Rectal smooth muscle tissue (tissue), 1 donor: ENCODE results near the gene POLR1A.

Experiments
- H3K27ac ChIP-seq: one replicate; pipeline ENCODE4 v1.7.0; 2013; ENCODE audit warnings: low read depth, low read length, inconsistent platforms
- H3K27me3 ChIP-seq: one replicate; pipeline ENCODE4 v1.7.0; 2013; ENCODE audit warnings: low read length; ENCODE audit not compliant: control insufficient read depth, insufficient read depth
- H3K36me3 ChIP-seq: one replicate; pipeline ENCODE4 v1.7.0; 2013; ENCODE audit warnings: low read length; ENCODE audit not compliant: control insufficient read depth, insufficient read depth
- H3K4me1 ChIP-seq: one replicate; pipeline ENCODE4 v1.7.0; 2013; ENCODE audit warnings: low read length; ENCODE audit not compliant: control insufficient read depth, insufficient read depth
- H3K4me3 ChIP-seq: one replicate; pipeline ENCODE4 v1.7.0; 2013; ENCODE audit warnings: low read length
- H3K9ac ChIP-seq: one replicate; pipeline ENCODE4 v1.7.0; 2013; ENCODE audit warnings: low read length

POLR1A gene

GRCh38 chr2:86068648-86069047 is 37.0 kb downstream of the POLR1A start:
- Histone ChIP-seq H3K27ac (no peak overlapping the region), H3K36me3 (peaks cover 20% of the 10 kb centered on the region), H3K9ac (no peak overlapping the region), H3K27me3 (no peaks in the 10 kb centered on the region), H3K4me1 (peaks cover 6% of the 10 kb centered on the region), H3K4me3 (no peak overlapping the region)

- H3K4me1 ChIP-seq: peaks cover 6% of the 10 kb centered on the region
- no peaks in the 10 kb centered on the region for H3K27me3 ChIP-seq
- no peak overlapping the region for H3K9ac ChIP-seq
- H3K4me3 ChIP-seq: no peak overlapping the region
- H3K27ac ChIP-seq: no peak overlapping the region
- H3K36me3 ChIP-seq: peaks cover 20% of the 10 kb centered on the region
These were observed 37.5 kb downstream of the POLR1A start for GRCh38 chr2:86068136-86068588.

GRCh38 chr2:86066915-86067314 is 38.8 kb downstream of the POLR1A start:
- peaks cover 6% of the 10 kb centered on the region for H3K4me1 ChIP-seq
- H3K27me3 ChIP-seq: no peaks in the 10 kb centered on the region
- H3K27ac ChIP-seq: no peak overlapping the region
- peaks cover 20% of the 10 kb centered on the region for H3K36me3 ChIP-seq
- no peak overlapping the region for H3K4me3 ChIP-seq
- no peak overlapping the region for H3K9ac ChIP-seq

GRCh38 chr2:86066007-86066578 is 39.6 kb downstream of the POLR1A start:
- Histone ChIP-seq H3K27me3 (no peaks in the 10 kb centered on the region), H3K36me3 (peaks cover 20% of the 10 kb centered on the region), H3K27ac (peak overlapping the region; percentile 30), H3K9ac (no peak overlapping the region), H3K4me1 (peaks cover 6% of the 10 kb centered on the region), H3K4me3 (no peak overlapping the region)

- H3K36me3 ChIP-seq: peaks cover 20% of the 10 kb centered on the region
- peak overlapping the region; percentile 30 for H3K27ac ChIP-seq
These were observed 40.2 kb downstream of the POLR1A start for GRCh38 chr2:86065512-86065911.

GRCh38 chr2:86064006-86064405 is 41.7 kb downstream of the POLR1A start:
- H3K27me3 ChIP-seq: no peaks in the 10 kb centered on the region
- no peak overlapping the region for H3K9ac ChIP-seq
- H3K4me1 ChIP-seq: peaks cover 6% of the 10 kb centered on the region
- H3K27ac ChIP-seq: no peak overlapping the region
- peaks cover 13% of the 10 kb centered on the region for H3K36me3 ChIP-seq
- no peak overlapping the region for H3K4me3 ChIP-seq

More at GRCh38 chr2:86065512-86065911, 40.2 kb downstream of the POLR1A start:
- Histone ChIP-seq H3K9ac (no peak overlapping the region), H3K4me1 (peaks cover 6% of the 10 kb centered on the region), H3K27me3 (no peaks in the 10 kb centered on the region), H3K4me3 (no peak overlapping the region)

- Histone ChIP-seq H3K9ac (no peak overlapping the region), H3K4me1 (peaks cover 6% of the 10 kb centered on the region), H3K27ac (no peak overlapping the region), H3K27me3 (no peaks in the 10 kb centered on the region), H3K4me3 (no peak overlapping the region), H3K36me3 (peaks cover 8% of the 10 kb centered on the region)
These were observed 43.6 kb downstream of the POLR1A start for GRCh38 chr2:86062043-86062442.

GRCh38 chr2:86056590-86057331 is 48.9 kb downstream of the POLR1A start:
- H3K9ac ChIP-seq: no peak overlapping the region
- H3K4me3 ChIP-seq: no peak overlapping the region
- H3K27me3 ChIP-seq: no peaks in the 10 kb centered on the region
- H3K27ac ChIP-seq: no peak overlapping the region
- H3K36me3 ChIP-seq: peaks cover 11% of the 10 kb centered on the region
- H3K4me1 ChIP-seq: no peaks in the 10 kb centered on the region

GRCh38 chr2:86055314-86055713 is 50.4 kb downstream of the POLR1A start:
- Histone ChIP-seq H3K27me3 (no peaks in the 10 kb centered on the region), H3K27ac (no peak overlapping the region), H3K36me3 (peaks cover 15% of the 10 kb centered on the region), H3K4me1 (no peaks in the 10 kb centered on the region), H3K9ac (no peak overlapping the region), H3K4me3 (no peak overlapping the region)

GRCh38 chr2:86054535-86055082 is 51.1 kb downstream of the POLR1A start:
- H3K4me1 ChIP-seq: no peaks in the 10 kb centered on the region
- no peak overlapping the region for H3K9ac ChIP-seq
- no peak overlapping the region for H3K4me3 ChIP-seq
- peaks cover 15% of the 10 kb centered on the region for H3K36me3 ChIP-seq
- no peak overlapping the region for H3K27ac ChIP-seq
- no peaks in the 10 kb centered on the region for H3K27me3 ChIP-seq

- H3K36me3 ChIP-seq: peaks cover 15% of the 10 kb centered on the region
- H3K4me1 ChIP-seq: no peaks in the 10 kb centered on the region
- no peak overlapping the region for H3K4me3 ChIP-seq
- no peak overlapping the region for H3K27ac ChIP-seq
- no peak overlapping the region for H3K9ac ChIP-seq
- H3K27me3 ChIP-seq: no peaks in the 10 kb centered on the region
These were observed 52.5 kb downstream of the POLR1A start for GRCh38 chr2:86053166-86053565.

- Histone ChIP-seq H3K27ac (no peak overlapping the region), H3K4me1 (no peaks in the 10 kb centered on the region), H3K27me3 (no peaks in the 10 kb centered on the region), H3K36me3 (peaks cover 15% of the 10 kb centered on the region), H3K9ac (no peak overlapping the region), H3K4me3 (no peak overlapping the region)
These were observed 53.0 kb downstream of the POLR1A start for GRCh38 chr2:86052676-86053075.
